GM18498 (cell line): ENCODE results near the gene PLK2.

Experiments used
- ATAC-seq: cut with Tn5 transposase; IDR thresholded peaks from one replicate; pipeline ENCODE4 v1.9.1; 2021; ENCODE audit warnings: mild to moderate bottlenecking, moderate library complexity; ENCODE audit not compliant: unreplicated experiment

PLK2 gene

DNA sequence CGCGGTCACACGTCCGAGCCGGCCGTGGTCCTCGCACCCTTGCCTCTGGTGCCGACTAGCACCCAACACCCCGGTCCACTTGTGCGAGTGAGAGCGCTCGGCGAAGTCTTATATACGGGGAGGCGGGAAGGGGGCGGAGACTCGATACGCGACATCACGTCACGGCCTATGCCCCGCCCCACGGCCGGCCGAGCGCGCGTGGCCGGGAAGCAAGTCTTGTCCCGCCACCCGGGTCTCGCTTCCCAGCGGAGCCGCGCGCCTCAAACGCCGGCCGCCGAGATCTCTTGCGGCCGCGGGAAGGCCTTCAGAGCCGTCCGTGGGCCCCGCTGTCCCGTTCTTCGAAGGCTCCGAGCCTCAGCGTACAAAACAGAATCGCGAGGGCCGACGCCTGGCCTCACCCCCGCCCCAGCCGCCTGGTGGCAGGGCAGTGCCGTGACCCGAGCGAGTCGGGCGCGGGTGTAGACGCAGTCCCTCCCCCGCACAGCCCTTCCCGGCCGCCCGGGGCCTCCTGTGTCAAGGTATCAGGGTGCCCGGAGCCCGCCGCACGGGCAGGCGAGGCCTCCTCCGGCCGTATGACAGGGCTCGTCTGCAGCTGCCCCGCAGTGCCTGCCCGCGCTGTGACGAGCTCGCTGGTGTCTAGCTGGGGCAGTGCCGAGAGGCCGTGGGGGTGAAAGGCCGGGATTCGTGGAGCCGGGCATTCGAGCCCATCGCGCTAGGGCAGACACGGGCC, at the start of gene PLK2:
Gene PLK2 (minus strand): TSS at position 85 of the 730 bp plus-strand sequence. CDS start 127 bp downstream, outside the sequence.
- peak; percentile 79 for ATAC-seq

DNA sequence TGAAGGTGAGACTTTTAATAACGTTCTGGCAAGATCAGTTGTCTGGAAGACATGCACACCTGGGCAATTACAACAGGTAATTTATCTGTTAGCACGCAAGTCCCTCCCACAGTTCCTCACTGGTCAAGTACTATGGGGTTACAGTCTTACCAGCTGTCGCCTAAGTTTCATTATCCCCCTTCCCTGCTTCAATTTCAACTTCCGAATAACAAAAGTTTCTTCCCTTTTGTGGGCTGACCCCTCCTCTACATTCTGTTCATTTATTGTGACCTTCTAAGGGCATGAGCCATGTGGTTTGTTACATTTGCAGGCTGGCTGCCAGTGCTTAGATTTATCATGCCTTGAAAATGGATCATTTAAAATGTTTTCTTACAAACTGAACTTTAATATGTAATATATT, 47.8 kb upstream of the PLK2 start:
- no peak for ATAC-seq

- ATAC-seq = peak; percentile 82
Observed at GRCh38 chr5:58505971-58506640, 46.2 kb upstream of the PLK2 start.

DNA sequence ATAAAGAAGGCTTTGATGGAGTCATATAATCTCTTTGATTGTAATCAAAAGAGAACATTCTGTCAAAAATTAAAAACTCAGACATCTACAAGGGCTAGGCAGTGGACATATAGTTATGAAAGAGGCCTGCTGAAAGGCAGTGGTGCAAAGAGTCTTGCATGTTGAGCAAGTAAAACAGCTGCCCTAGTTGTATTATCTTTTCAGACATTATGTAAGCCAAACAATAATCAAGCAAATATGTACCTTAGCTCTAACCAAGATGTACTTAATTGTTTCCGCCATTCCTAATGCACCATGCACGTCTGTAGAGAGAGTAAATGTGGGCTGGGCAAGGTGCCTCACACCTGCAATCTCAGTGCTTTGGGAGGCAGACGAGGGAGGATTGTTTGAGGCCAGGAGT, 45.6 kb upstream of the PLK2 start:
- peak; percentile 5 for ATAC-seq

- no peak for ATAC-seq
Observed at GRCh38 chr5:58504766-58505165, 44.9 kb upstream of the PLK2 start.

DNA sequence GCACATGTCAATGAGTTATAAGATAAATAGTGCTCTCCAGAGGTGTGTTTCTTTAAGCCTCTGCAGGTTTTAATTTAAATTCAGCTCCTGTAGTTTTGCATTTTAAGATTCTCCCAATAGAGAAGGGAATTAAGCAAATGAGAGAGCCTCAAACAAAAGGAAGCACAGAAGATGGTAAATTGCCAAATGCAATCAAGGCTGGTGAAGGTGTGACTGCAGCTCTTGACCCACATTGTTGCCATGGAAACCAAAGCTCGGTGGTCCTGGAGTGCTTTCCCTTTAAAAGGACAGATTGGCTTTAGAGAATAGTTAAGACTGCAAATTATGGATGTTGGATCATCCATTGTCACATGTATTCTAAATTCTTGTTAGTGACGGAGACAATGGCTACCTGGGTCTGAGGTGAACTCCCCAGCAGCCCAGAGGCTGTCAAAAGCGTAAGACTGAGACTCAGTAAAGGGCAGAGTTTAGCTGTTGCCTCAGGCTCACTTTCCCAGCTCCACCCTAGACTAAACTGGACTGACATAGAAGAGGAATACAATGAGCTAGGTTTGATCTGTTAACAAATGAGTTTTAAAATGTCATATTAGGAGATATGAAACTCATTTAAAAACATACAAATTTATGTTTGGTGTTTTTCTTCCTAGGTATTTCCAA, 43.6 kb upstream of the PLK2 start:
- ATAC-seq = no peak

DNA sequence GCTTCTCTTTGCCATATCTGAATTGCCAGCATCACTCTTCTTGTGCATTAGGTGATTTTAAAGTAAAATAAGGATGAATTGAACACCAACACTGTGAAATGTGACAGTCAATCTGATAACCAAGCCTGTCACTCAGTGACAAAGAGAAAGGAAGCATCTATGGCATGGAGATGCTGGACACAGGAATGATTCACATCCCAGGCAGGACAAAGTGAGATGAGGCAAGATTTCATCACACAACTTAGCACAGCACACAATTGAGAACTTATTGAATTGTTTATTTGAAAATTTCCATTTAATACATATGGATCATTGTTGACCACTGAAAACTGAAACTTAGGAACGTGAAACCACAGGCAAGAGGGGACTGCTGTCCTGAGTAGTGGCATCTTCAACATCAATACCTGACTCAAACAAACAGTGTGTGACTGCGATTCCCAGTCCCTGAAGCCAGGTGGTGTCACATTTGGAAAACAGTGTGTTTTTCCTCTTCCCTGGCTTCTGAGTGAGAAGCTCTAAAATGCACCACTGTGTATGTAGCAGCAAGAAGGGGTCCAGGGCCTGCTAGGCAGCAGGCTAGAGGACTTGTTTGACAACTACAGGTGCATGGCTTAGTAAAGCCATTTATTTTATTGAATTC, 42.0 kb upstream of the PLK2 start:
- no peak for ATAC-seq

DNA sequence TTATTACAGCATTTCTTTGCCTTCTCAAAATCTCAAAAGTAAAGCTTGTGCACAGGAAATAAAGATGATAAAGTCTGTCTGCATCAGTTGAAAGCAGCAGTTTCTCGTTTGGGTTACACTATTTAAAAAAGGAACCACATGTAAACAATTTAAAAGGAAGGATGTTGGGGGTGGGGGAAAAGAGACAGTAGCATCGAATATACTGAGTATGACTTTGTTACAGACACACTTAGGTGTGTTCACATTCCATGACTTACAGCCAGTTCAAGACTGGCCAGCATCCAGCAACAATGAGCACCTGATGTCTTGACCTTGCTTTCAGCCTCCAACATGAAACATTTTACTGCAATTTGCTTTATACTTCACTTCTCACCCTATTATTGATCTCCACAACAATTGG, 40.1 kb upstream of the PLK2 start:
- ATAC-seq = no peak

DNA sequence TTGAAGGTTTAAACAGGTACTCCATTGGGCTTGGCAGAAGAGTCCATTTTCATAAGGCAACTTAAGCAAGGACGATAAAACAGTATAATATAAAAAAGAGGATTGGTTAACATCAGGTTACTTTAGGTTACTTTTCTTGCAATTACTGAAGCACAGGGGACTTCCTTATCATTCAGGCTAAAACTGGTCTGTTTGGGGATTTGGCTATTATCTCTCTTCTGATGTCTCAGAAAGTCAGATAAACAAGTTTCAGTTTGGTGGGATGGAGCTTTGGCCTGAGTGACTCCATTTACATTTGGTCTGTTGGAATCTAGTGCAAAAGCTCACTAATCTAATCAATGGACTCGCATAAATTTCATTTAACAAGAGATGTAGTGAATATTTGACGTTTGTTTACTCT, 39.3 kb upstream of the PLK2 start:
- no peak for ATAC-seq

GRCh38 chr5:58498340-58498942, 38.6 kb upstream of the PLK2 start:
- no peak for ATAC-seq

DNA sequence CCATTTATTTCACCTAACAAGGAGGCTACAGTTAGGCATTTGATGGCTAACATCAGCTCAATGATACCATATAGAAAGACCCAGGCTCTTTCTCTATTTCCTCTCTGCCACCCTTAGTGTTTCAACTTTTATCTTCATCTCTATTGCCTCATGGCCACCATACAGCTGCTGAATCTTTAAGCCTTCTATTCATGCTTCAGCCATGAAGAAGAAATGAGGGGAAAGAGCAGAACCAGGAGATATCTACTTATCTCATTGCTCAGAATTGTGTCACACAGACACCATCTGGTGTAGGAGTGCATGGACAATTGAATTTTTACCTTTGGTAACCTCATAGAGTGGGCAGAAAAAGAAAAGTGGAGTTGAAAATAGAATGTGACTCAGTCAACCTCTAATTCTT, 38.0 kb upstream of the PLK2 start:
- no peak for ATAC-seq

DNA sequence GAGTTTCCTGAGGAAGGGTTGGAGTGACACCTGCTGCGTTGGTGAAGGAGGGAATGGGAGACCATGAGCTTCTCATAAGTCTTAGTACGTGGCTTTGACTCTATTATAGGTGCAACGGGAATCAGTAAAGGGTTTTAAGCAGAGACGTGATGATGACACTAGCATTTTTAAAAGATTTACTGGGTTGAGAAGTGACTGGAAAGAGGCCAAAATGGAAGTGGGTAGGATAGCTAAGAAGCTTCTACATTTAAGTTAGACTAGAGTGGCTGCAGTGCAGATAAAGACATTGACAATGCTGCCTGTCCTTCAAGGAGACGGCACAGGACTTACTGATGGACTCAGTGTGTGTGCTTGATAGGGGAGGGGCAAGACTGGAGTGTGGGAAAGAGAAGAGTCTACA, 37.5 kb upstream of the PLK2 start:
- ATAC-seq = no peak

DNA sequence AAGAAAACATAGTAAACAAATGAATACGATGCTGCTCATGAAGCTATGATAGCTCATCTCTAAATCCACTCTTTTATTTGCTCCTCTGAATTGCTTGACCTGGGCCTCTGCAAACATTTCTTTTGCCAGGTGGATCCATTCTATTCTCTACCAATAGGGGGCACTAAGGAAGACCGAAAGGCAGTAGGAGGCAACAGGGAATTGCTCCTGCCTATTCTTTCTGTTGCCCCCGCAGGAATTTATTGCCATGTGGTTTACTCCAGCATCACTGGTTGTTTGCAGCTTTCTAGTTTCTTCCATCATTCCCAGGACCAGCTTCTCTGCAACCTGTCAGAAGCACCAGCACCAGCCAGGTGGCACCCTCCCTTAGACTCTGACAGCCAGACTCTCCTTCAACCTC, 36.6 kb upstream of the PLK2 start:
- ATAC-seq = no peak

GRCh38 chr5:58493141-58493540, 33.3 kb upstream of the PLK2 start:
- ATAC-seq = no peak

DNA sequence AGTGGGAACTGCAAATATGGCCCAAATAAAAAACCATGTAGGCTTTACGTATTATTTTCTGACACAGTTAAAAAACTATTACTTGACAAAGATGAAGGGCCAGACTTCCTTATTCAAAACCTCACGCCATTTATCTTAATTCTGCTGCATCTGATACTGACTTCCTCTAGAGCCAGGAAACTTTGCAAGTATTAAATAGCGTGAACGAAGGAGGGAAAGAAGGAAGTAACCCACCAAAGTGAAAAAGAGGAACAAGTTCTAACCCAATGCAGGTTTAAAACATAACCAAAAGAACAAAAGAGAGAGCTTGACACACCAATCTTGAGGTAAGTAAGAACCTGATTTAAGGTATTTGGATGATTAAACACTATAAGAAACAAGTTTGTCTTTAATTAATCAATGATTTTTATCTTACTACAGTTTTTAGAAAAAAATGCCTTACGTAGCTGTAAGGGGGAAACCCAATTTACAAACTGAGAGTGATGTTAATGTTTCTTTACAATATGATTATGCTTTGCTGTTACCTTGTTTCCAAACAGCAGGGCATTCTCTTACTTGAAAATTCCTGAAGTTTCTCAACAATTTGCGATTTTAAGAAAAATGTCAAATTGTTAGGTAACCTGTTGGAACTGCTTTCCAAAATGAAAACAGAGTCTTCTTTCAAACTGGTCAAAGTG, 31.5 kb upstream of the PLK2 start, which contains the start of gene GAPT:
Gene GAPT (plus strand): TSS at position 220 of the 677 bp plus-strand sequence. CDS start 3,102 bp downstream, outside the sequence.
- peak; percentile 88 for ATAC-seq

GRCh38 chr5:58490402-58491050, 30.6 kb upstream of the PLK2 start:
- ATAC-seq = peak; percentile 42

GRCh38 chr5:58486290-58486689, 26.4 kb upstream of the PLK2 start:
- no peak for ATAC-seq

- ATAC-seq = no peak
Observed at GRCh38 chr5:58484505-58484904, 24.6 kb upstream of the PLK2 start.

- no peak for ATAC-seq
Observed at GRCh38 chr5:58482536-58482935, 22.6 kb upstream of the PLK2 start.

DNA sequence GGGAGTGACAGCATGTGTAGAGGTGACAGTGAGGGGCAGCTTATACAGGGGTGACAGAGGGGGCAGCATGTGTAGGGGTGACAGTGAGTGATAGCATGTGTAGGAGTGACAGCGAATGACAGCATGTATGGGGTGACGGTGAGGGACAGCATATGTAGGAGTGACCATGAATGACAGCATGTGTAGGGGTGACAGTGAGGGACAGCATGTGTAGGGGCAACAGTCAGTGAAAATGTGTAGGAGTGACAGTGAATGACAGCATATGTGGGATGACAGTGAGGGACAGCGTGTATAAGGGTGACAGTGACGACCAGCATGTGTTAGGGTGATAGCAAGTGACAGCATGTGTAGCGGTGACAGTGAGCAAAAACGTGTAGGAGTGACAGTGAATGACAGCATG, 21.9 kb upstream of the PLK2 start:
- no peak for ATAC-seq
